Activated naive CD8-positive, alpha-beta T cell treated with anti-CD3 and anti-CD28 coated beads for 36 hours (primary cell): ENCODE measurements around the gene DDAH1. TPM values are rescaled to one million over a fixed set of nuclear protein-coding genes. Genes with fewer than 3 reads are reported as not detected.
"Not testable (repeated sequence)": the region's sequence is repeated elsewhere in the genome, so short reads cannot be mapped to it uniquely, and the experiment has no call there.

ENCODE experiments used
- DNase-seq: peaks from one replicate; pipeline ENCODE4 v3.0.0; 2021
- H3K27ac Mint-ChIP-seq: one replicate; pipeline ENCODE4 v1.8.0; 2022; ENCODE audit warnings: mild to moderate bottlenecking, moderate library complexity, mixed read lengths
- H3K27me3 Mint-ChIP-seq: one replicate; pipeline ENCODE4 v1.8.0; 2022; ENCODE audit warnings: mild to moderate bottlenecking, mixed read lengths
- H3K36me3 Mint-ChIP-seq: one replicate; pipeline ENCODE4 v1.8.0; 2021; ENCODE audit warnings: mild to moderate bottlenecking, mixed read lengths
- H3K4me1 Mint-ChIP-seq: one replicate; pipeline ENCODE4 v1.8.0; 2021; ENCODE audit warnings: mixed read lengths
- H3K4me3 Mint-ChIP-seq: one replicate; pipeline ENCODE4 v1.8.0; 2022; ENCODE audit warnings: mild to moderate bottlenecking, moderate library complexity, mixed read lengths
- H3K9me3 Mint-ChIP-seq: one replicate; pipeline ENCODE4 v1.8.0; 2022; ENCODE audit warnings: mixed read lengths
- total RNA-seq, 2 experiments: library from RNA; stranded (reverse); gene quantifications; one replicate each; pipeline ENCODE4 v1.2.3, GENCODE V29; 2021

Gene DDAH1
- total RNA-seq, 2 experiments from 2014 or later = 0.16 TPM; not detected in 1

DNA sequence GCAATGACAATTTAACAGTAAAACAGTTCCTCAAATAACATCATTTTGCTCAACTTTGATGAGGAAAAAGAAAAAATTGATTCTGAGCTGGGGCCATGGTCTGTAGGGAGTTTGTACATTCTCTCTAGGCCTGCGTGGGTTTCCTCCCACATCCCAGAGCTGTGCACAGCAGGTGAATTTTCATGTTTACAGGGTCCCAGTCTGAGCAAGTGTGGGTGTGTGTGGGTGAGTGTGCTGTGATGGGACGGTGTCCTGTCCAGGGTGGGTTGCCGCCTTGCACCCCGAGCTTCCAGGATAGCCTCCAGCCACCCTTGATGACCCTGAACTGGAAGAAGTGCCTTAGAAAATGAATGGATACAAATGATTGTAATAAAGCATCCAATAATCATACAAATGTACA lies 112.9 kb downstream of the DDAH1 start:
- no peaks in the 10 kb centered on the region for H3K4me1 Mint-ChIP-seq
- DNase-seq = no peak
- H3K9me3 Mint-ChIP-seq = no peaks in the 10 kb centered on the region
- H3K27me3 Mint-ChIP-seq = peaks cover 7% of the 10 kb centered on the region
- H3K27ac Mint-ChIP-seq = no peak overlapping the region
- no peak overlapping the region for H3K4me3 Mint-ChIP-seq
- no peaks in the 10 kb centered on the region for H3K36me3 Mint-ChIP-seq

DNA sequence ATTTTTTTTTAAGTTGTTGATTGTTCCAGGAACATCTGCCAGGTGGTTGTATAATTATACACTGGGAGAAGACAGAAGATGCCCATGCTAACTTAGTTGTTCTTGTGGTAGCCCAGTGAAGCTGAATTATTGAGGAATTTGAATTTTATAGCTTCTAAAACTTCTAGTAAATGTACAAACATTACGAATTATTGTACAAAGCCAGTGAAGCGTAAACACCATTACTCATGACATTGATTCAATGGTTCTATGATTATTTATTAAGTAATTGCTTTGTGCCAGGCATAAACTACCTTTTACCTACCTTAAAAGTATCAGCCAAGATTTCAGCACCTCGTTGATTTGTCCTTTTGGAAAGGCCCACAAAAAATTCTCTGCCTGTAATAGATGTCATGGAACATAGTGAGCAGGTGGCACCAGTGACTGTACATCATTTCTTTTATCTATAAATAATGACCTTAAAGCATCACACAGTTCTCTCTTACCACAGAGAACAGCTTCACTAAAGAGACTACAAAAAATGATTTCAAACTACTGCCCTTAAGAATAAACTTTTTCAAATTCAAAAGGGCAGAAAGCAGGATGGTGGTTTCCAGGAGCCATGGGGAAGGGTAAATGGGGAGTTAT lies 113.6 kb downstream of the DDAH1 start:
- no peaks in the 10 kb centered on the region for H3K4me1 Mint-ChIP-seq
- no peak overlapping the region for H3K4me3 Mint-ChIP-seq
- peaks cover 7% of the 10 kb centered on the region for H3K27me3 Mint-ChIP-seq
- H3K27ac Mint-ChIP-seq = no peak overlapping the region
- no peak for DNase-seq
- no peaks in the 10 kb centered on the region for H3K9me3 Mint-ChIP-seq
- H3K36me3 Mint-ChIP-seq = no peaks in the 10 kb centered on the region

DNA sequence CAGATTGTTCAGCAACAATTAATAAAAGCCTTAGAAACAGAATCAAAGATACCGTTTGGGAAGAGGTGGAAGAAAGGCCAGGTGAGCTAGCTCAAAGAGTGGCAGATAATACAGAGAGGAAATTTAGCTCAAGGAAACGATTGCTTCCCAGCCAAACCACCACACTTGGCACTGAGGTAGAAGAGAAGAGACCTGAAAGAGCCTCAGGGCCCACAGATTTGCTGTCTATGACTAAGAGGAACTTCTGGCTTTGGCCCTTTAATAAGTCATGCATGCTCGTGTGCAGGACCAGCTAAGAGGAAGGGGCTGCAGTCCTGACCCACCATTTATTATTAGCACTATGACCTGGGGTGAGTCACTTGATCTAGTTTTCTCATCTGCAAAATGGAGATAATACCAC lies 115.7 kb downstream of the DDAH1 start:
- H3K27me3 Mint-ChIP-seq = peaks cover 4% of the 10 kb centered on the region
- no peaks in the 10 kb centered on the region for H3K36me3 Mint-ChIP-seq
- no peaks in the 10 kb centered on the region for H3K9me3 Mint-ChIP-seq
- no peak overlapping the region for H3K27ac Mint-ChIP-seq
- no peak for DNase-seq
- H3K4me1 Mint-ChIP-seq = no peaks in the 10 kb centered on the region
- H3K4me3 Mint-ChIP-seq = no peak overlapping the region

DNA sequence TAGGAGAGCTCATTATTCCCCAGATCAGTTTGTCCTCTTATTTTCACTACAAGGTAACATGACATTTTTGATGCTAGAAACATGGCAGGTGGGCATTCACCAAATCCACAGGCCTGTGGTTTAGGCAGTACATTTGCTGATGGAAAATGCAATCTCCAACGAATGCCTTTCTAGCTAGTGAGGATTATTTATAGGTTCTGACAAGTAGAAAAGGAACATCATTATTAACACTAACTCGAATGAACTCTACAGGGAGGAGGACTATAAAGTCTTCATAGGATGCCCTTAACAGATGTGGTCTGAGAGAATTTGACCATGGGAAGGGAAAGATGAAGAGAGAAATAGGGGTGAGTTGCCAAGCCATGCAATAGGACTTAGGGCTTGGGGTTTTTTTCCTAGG lies 117.1 kb downstream of the DDAH1 start:
- no peak for DNase-seq
- H3K27ac Mint-ChIP-seq = no peak overlapping the region

GRCh38 chr1:85347275-85347674 lies 117.7 kb downstream of the DDAH1 start:
- not testable (repeated sequence) for H3K9me3 Mint-ChIP-seq, H3K27ac Mint-ChIP-seq, H3K4me3 Mint-ChIP-seq

More for the DNA sequence above, 117.1 kb downstream of the DDAH1 start:
- peaks cover 3% of the 10 kb centered on the region for H3K27me3 Mint-ChIP-seq
- no peaks in the 10 kb centered on the region for H3K36me3 Mint-ChIP-seq
- H3K4me1 Mint-ChIP-seq = no peaks in the 10 kb centered on the region
- H3K4me3 Mint-ChIP-seq = no peak overlapping the region
- H3K9me3 Mint-ChIP-seq = no peaks in the 10 kb centered on the region

GRCh38 chr1:85344256-85344694 lies 120.7 kb downstream of the DDAH1 start:
- Mint-ChIP-seq H3K9me3 (no peaks in the 10 kb centered on the region), H3K4me3 (no peak overlapping the region), H3K27ac (no peak overlapping the region), H3K27me3 (peaks cover 18% of the 10 kb centered on the region), H3K4me1 (no peaks in the 10 kb centered on the region), H3K36me3 (no peaks in the 10 kb centered on the region)
- no peak for DNase-seq

More at GRCh38 chr1:85347275-85347674, 117.7 kb downstream of the DDAH1 start:
- H3K27me3 Mint-ChIP-seq, H3K36me3 Mint-ChIP-seq, DNase-seq, H3K4me1 Mint-ChIP-seq: not testable (repeated sequence)

GRCh38 chr1:85343612-85344255 lies 121.2 kb downstream of the DDAH1 start:
- no peak overlapping the region for H3K27ac Mint-ChIP-seq
- H3K9me3 Mint-ChIP-seq = no peaks in the 10 kb centered on the region
- H3K4me3 Mint-ChIP-seq = no peak overlapping the region
- H3K27me3 Mint-ChIP-seq = peaks cover 19% of the 10 kb centered on the region
- no peak for DNase-seq
- H3K36me3 Mint-ChIP-seq = no peaks in the 10 kb centered on the region
- H3K4me1 Mint-ChIP-seq = no peaks in the 10 kb centered on the region

DNA sequence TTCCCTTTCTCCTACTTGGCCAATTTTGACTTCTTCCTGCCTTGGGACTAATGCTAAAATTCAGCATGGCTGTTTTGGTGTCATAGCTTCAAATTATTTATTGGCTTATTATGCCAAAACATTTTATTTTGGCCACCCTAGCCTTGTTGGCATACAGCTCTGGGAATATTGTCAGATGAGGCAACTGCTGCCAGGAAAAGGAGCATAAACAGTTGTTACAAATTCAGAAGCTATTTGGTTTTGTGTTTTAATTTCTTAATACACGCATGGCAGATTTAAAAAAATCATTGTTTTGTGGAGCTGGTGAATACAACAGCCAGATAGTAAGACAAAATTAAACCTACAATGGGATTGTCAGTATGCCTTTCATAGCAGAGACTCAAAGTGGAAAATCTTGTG lies 121.7 kb downstream of the DDAH1 start:
- no peaks in the 10 kb centered on the region for H3K9me3 Mint-ChIP-seq
- no peak overlapping the region for H3K27ac Mint-ChIP-seq
- H3K27me3 Mint-ChIP-seq = peaks cover 19% of the 10 kb centered on the region
- no peak for DNase-seq
- no peak overlapping the region for H3K4me3 Mint-ChIP-seq
- H3K36me3 Mint-ChIP-seq = no peaks in the 10 kb centered on the region
- no peaks in the 10 kb centered on the region for H3K4me1 Mint-ChIP-seq

DNA sequence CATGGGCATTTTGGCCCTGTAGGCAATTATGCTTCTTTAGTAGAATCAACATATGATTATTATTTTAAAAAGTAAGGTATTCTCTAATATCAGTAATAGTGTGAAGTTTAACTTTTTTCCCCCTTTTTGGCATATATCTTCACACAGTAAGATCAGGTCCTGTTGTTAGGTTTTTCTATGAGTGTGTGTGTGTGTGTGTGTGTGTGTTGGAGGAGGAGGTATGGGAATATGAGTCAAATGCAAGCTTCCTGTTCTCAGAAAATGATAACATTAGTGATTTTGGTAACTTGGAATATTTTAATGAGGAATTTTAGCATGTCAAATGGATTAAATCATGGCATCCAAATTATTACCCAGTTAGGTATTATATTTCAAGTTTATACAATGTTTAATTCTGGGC lies 122.8 kb downstream of the DDAH1 start:
- H3K36me3 Mint-ChIP-seq = no peaks in the 10 kb centered on the region
- H3K27ac Mint-ChIP-seq = no peak overlapping the region
- H3K4me3 Mint-ChIP-seq = no peak overlapping the region
- H3K9me3 Mint-ChIP-seq = no peaks in the 10 kb centered on the region
- H3K27me3 Mint-ChIP-seq = peaks cover 19% of the 10 kb centered on the region
- no peaks in the 10 kb centered on the region for H3K4me1 Mint-ChIP-seq
- DNase-seq = no peak

- DNase-seq = no peak
- Mint-ChIP-seq H3K9me3 (no peaks in the 10 kb centered on the region), H3K4me3 (no peak overlapping the region), H3K4me1 (no peaks in the 10 kb centered on the region), H3K27me3 (peaks cover 19% of the 10 kb centered on the region), H3K36me3 (no peaks in the 10 kb centered on the region), H3K27ac (no peak overlapping the region)
Observed at GRCh38 chr1:85340427-85340826, 124.5 kb downstream of the DDAH1 start.

- peaks cover 3% of the 10 kb centered on the region for H3K4me1 Mint-ChIP-seq
- no peak for DNase-seq
- peaks cover 19% of the 10 kb centered on the region for H3K27me3 Mint-ChIP-seq
- no peaks in the 10 kb centered on the region for H3K36me3 Mint-ChIP-seq
- no peak overlapping the region for H3K4me3 Mint-ChIP-seq
- no peak overlapping the region for H3K27ac Mint-ChIP-seq
- H3K9me3 Mint-ChIP-seq = no peaks in the 10 kb centered on the region
Observed at GRCh38 chr1:85339656-85340399, 125.1 kb downstream of the DDAH1 start.

DNA sequence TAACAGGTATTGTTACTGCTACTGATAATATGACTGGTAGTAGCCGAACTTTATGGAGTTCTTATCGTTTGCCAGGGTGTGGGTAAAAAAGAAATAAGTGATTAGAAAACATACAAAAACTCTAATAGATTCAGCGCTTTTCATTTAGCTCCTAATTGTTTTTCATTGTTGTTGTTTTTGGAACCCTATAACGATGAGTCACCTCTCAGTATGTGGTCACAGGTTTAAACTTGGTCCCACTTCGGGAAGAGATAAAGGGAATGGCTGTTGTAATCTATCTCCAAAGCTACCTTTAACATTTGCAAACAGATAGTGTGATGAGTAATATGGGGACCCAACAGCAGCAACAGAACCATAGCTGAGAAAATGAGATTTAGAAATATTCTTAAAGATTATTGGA lies 125.9 kb downstream of the DDAH1 start:
- H3K36me3 Mint-ChIP-seq = no peaks in the 10 kb centered on the region
- H3K27me3 Mint-ChIP-seq = peaks cover 19% of the 10 kb centered on the region
- no peak for DNase-seq
- no peak overlapping the region for H3K4me3 Mint-ChIP-seq
- peaks cover 3% of the 10 kb centered on the region for H3K9me3 Mint-ChIP-seq
- H3K4me1 Mint-ChIP-seq = peaks cover 5% of the 10 kb centered on the region
- no peak overlapping the region for H3K27ac Mint-ChIP-seq

- Mint-ChIP-seq H3K27ac (no peak overlapping the region), H3K9me3 (peaks cover 10% of the 10 kb centered on the region), H3K4me3 (no peak overlapping the region), H3K4me1 (peaks cover 5% of the 10 kb centered on the region), H3K27me3 (peaks cover 7% of the 10 kb centered on the region), H3K36me3 (peaks cover 6% of the 10 kb centered on the region)
- DNase-seq = no peak
Observed at GRCh38 chr1:85334962-85335361, 130.0 kb downstream of the DDAH1 start.

DNA sequence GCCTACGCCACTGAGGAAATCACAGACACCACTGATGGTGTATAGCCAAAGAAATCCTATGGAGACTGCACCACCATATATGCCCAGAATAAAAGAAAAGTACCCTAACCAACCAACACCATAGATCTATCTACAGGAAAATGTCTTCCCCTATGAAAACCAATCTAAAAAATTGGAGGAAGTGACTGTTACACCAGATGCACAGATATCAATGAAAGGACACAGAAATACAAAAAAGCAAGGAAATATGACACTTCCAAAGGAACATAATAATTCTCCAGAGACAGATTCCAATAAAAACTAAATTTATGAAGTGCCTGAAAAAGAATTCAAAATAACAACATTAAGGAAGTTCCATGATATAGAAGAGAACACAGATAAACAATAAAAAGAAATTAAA lies 131.8 kb downstream of the DDAH1 start:
- DNase-seq = no peak
- peaks cover 5% of the 10 kb centered on the region for H3K4me1 Mint-ChIP-seq
- peaks cover 10% of the 10 kb centered on the region for H3K9me3 Mint-ChIP-seq
- peaks cover 4% of the 10 kb centered on the region for H3K27me3 Mint-ChIP-seq
- H3K4me3 Mint-ChIP-seq = no peak overlapping the region
- peaks cover 6% of the 10 kb centered on the region for H3K36me3 Mint-ChIP-seq
- H3K27ac Mint-ChIP-seq = no peak overlapping the region

GRCh38 chr1:85332575-85332974 lies 132.4 kb downstream of the DDAH1 start:
- Mint-ChIP-seq H3K4me1 (peaks cover 5% of the 10 kb centered on the region), H3K9me3 (peaks cover 10% of the 10 kb centered on the region)

More at GRCh38 chr1:85332575-85332974, 132.4 kb downstream of the DDAH1 start:
- H3K27me3 Mint-ChIP-seq = peaks cover 4% of the 10 kb centered on the region
- H3K27ac Mint-ChIP-seq = no peak overlapping the region
- peaks cover 6% of the 10 kb centered on the region for H3K36me3 Mint-ChIP-seq
- no peak for DNase-seq
- H3K4me3 Mint-ChIP-seq = no peak overlapping the region
